AG08396 (cell line): ENCODE results near the gene MBOAT7.
"Not testable (repeated sequence)": the region's sequence is repeated elsewhere in the genome, so short reads cannot be mapped to it uniquely, and the experiment has no call there.

Experiments used
- DNase-seq: peaks from one replicate; pipeline ENCODE4 v3.0.0; 2012; ENCODE audit warnings: low spot score, mixed read lengths

The MBOAT7 gene

DNA sequence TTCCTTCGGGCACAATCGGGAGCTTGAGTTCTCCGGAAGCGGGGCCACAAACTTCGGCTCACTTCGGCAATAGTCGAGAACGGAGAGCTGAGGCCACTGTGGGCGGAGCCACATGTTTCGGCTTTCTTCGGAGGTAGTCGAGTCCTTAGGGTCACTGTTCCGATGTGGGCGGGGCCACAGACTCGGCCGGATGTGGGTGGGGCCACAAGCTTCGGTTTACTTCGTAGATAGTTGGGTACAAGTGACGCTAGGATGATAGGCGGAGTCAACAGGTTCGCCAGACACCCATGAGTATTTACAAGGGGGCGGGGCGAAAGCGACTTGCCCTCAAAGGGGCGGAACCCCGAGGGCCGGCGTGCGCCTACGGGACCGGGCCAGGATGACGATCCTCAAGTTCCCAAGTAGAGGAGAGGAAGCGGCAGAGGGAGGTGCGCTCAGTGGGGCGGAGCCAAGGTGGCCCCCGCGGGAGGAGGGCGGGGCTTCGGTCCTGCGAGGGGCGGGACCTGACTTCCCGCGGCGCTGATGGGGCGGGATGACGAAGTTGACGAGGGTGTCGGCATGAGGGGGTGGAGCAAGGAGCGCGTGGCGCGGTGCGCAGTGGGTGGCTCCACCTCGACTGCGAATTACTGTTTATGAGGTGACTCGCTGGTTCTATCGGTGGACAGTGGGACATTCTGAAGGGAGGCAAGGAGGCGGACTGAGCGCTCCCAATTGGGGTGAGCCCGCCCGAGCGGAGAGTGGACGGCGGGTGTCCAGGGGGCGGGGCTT lies 539 bp upstream of the MBOAT7 start:
- DNase-seq = peak; percentile 98

- DNase-seq = peak; percentile 62
Observed at GRCh38 chr19:54188215-54188871, 1.0 kb downstream of the MBOAT7 start.

DNA sequence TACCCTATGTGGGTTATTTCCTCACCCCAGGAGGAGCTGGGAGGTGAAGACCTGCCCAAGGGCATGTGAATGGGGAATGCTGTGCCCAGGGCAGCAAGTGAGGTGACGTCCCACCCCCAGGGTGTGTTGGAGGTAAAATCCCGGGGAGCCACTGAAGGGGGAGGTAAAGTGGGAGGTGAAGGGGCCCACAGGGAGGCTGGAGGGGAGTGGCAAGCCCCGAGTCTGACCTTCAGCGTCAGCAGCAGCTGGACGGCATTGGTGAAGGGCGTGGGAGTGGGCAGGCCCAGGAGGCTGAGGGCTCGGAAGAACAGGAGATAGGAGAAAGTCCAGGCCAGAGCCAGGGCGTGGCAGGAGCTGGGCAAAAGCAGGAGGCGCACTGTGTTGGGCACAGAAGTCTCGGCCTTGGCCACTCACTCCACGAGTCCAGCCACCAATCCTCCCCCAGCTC lies 2.4 kb downstream of the MBOAT7 start:
- DNase-seq = no peak

- DNase-seq = no peak
Observed at GRCh38 chr19:54186351-54186750, 3.0 kb downstream of the MBOAT7 start.

DNA sequence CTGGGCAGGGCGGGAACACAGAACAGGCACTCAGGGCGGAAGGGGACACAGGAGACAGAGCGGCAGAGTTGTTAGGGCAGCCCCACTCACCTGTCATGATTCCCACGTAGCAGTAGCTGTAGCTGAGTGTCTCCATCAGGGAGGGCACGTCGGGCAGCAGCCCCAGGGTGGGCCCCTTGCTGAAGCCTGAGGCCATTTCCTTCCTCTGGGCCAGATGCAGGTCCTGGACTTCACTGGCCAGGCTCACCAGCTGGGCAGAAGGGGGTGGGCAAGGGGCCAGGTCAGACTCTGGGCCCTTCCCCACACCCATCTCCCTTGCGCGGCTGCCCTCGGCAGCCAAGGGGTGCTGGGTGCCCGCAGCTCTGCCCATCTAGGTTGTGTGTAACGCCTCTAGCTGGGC lies 5.9 kb downstream of the MBOAT7 start:
- no peak for DNase-seq

DNA sequence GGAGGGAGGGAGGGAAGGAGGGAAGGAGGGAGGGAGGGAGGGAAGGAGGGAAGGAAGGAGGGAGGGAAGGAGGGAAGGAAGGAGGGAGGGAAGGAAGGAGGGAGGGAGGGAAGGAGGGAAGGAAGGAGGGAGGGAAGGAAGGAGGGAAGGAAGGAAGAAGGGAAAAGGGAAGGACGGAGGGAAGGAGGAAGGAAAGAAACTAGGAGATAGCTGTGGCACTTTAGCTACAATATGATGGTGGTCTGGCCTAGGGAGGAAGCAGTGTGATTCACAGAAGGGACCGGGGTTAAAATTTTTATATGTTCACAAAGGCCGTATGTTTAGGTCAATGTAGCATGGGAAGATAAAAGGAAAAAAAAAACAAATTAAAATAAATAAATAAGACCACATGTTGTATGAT lies 7.5 kb downstream of the MBOAT7 start:
- DNase-seq = not testable (repeated sequence)

- DNase-seq = no peak
Observed at GRCh38 chr19:54180691-54181091, 8.7 kb downstream of the MBOAT7 start.

DNA sequence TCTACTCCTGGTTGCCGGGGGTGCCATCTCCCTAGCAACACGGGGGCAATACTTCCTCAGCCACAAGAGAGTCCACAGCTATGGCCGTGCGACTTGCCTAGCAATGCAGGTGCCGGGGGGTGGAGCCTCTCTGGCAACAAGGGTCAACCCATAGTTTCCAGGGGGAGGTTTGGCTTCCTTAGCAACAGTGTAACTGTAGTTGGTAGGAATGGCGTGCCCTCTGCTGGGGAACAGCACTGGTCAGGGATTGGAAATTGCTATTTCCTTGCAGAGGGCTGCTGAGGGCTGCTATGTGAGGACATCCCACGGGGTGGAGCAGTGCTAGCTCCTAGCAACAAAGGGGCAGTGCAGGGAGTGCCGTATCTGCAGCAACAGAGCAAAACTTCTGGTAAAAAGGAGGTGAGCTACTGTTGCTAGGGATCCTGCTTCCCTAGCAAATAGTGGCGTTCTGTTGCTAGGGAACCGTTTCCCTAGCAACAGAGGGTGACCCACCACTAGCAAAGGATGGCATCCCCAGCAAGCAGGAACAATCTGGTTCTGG lies 9.4 kb downstream of the MBOAT7 start:
- DNase-seq = peak; percentile 60

DNA sequence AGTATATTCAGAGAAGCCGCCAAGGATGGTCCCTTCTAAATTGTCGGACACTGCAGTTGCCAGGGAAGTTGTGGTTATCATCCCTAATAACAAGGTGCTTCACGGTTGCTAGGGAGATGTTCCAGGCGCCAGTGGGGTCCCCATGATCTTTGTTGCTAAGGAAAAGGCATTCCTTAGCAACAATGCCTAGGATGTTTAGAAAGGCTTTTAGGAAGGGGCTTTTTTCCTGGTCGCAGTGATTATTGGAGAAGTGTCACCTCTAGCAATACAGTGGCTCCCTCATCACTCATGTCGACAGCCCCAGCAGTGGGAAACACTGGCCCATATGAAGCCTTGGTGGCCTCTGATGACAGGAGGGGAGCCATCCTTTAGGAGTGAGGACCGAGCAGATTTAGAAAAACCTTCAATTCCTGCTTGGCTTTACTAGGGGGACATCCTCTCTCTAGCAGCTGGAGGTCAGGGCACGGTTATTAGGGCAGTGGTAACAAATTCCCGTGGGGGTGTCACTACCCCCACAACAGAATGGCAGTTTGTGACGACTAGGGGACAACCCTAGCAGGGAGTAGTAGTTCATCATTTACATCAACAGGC lies 10.0 kb downstream of the MBOAT7 start:
- no peak for DNase-seq

- DNase-seq = no peak
Observed at GRCh38 chr19:54178581-54179261, 10.7 kb downstream of the MBOAT7 start.

- no peak for DNase-seq
Observed at GRCh38 chr19:54173951-54174834, 15.2 kb downstream of the MBOAT7 start.

- DNase-seq = no peak
Observed at GRCh38 chr19:54173359-54173699, 16.1 kb downstream of the MBOAT7 start.

- DNase-seq = peak; percentile 36
Observed at GRCh38 chr19:54172471-54173358, 16.7 kb downstream of the MBOAT7 start, which contains the start of gene TMC4. TMC4 (minus strand) TSS chr19:54173160; CDS start chr19:54173117, 43 bp downstream.

GRCh38 chr19:54171736-54172431 lies 17.5 kb downstream of the MBOAT7 start:
- DNase-seq = not testable (repeated sequence)

DNA sequence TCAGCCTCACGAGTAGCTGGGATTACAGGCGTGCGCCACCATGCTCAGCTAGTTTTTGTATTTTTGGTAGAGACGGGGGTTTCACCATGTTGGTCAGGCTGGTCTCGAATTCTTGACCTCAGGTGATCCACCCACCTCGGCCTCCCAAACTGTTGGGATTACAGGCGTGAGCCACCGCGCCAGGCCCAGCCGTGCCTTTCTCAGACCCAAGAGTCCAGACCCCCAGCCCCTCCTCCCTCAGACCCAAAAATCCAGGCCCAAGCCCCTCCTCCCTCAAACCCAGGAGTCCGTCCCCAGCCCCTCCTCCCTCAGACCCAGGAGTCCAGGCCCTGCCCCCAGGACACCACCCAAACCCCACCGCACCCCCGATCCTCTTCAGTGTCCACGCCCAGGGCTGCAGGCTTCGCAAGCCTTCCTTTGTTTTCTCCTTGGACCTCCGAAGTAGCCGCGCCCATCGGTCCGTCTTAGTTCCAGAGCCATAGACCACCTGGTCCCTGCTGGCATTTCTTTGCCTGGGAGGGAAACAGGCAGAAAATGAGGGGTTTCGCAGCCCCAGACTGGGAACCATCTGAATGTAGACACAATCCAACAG lies 20.1 kb downstream of the MBOAT7 start:
- DNase-seq = no peak

GRCh38 chr19:54168174-54168917 lies 21.0 kb downstream of the MBOAT7 start:
- DNase-seq = peak; percentile 91

DNA sequence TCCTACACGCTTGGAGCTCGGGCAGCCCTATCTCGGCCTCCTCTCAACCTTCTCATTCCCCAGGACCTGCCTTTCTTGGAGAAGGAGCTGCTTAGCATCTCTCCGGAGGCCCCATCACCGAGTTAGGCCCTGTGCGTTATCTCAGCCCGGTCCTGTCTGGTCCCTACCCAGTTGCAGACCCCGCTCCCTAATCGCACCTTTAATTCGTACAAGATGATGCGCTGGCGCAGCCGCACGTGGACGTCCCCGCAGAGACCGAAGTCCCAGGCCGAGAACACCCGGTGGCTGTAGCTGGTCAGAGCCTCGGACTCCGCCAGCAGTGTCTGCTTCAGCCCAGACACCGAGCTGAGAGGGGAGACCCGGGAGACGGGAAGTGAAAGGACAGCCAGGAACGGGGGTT lies 24.2 kb downstream of the MBOAT7 start:
- no peak for DNase-seq

DNA sequence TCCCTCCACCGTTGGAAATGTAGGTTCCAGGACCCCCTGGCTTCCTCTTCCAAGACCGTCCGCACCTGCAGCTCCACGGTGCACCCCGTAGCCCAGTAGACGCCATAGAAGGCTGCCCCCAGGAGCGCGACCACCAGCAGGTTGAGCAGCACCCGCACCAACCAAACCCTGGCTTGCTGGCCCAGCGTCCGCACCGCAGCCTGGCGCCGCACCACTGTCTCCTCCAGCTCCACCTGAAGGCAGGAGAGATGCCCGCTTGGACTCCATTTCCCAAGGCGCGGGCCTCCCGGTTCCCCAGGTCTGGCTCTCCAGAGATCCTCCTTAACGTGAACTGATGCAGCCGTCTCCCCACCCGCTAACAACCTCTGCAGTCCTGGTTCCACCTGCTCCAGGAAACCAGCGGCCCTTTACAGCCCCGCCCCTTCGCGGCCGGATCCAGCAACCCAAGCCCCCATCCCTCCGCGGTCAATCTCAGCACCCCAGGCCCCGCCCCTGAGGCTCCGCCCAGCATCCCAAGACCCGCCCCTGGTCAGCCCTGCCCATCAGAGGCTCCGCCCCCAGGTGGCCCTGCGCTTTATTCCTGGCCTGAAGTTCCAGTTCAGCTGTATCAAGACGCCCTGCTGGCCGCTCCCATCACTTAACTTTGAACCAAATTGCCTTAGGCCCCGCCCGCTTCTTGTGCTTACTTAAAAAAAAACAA lies 24.9 kb downstream of the MBOAT7 start:
- DNase-seq = peak; percentile 86
